ENCODE measurements around the gene BRS3. TPM values are rescaled to one million over a fixed set of nuclear protein-coding genes. Genes with fewer than 3 reads are reported as not detected.

The BRS3 gene
- total RNA-seq, 1 donor from 2014 or later = not detected

- Mint-ChIP-seq H3K9me3 (peaks cover 2% of the 10 kb centered on the region), H3K36me3 (no peaks in the 10 kb centered on the region), H3K27ac (no peak overlapping the region), H3K4me3 (no peak overlapping the region), H3K4me1 (no peaks in the 10 kb centered on the region), H3K27me3 (ENCODE audit: insufficient read depth, low read depth) (peaks cover 2% of the 10 kb centered on the region)
- Histone ChIP-seq H3K27ac (no peak overlapping the region), H3F3A (ENCODE audit: low read depth) (peaks cover 7% of the 10 kb centered on the region), H3K79me2 (ENCODE audit: low read depth) (no peaks in the 10 kb centered on the region), H3K36me3 (no peaks in the 10 kb centered on the region), H3K4me1 (no peaks in the 10 kb centered on the region), H3K27me3 (no peaks in the 10 kb centered on the region), H3K4me3 (no peak overlapping the region), H4K20me1 (ENCODE audit: low read depth) (no peaks in the 10 kb centered on the region), H3K9ac (no peak overlapping the region), H2AFZ (replicated peaks) (no peak overlapping the region), H3K4me2 (no peak overlapping the region), H3K9me3 (ENCODE audit: low read depth) (peaks cover 5% of the 10 kb centered on the region)
- TF ChIP-seq, protein P1, sequence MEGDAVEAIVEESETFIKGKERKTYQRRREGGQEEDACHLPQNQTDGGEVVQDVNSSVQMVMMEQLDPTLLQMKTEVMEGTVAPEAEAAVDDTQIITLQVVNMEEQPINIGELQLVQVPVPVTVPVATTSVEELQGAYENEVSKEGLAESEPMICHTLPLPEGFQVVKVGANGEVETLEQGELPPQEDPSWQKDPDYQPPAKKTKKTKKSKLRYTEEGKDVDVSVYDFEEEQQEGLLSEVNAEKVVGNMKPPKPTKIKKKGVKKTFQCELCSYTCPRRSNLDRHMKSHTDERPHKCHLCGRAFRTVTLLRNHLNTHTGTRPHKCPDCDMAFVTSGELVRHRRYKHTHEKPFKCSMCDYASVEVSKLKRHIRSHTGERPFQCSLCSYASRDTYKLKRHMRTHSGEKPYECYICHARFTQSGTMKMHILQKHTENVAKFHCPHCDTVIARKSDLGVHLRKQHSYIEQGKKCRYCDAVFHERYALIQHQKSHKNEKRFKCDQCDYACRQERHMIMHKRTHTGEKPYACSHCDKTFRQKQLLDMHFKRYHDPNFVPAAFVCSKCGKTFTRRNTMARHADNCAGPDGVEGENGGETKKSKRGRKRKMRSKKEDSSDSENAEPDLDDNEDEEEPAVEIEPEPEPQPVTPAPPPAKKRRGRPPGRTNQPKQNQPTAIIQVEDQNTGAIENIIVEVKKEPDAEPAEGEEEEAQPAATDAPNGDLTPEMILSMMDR (IDR thresholded peaks at IDR 0.05) = no peak
- TF ChIP-seq EZH2phosphoT487 (IDR thresholded peaks at IDR 0.05) (no peak), EZH2 (IDR thresholded peaks at IDR 0.05) (no peak)
- no peak for DNase-seq (ENCODE audit: low spot score)
Measured at GRCh38 chrX:136452614-136453013, 35.1 kb upstream of the BRS3 start.

- no peaks in the 10 kb centered on the region for H3K36me3 ChIP-seq
- Mint-ChIP-seq H3K27ac (no peak overlapping the region), H3K9me3 (peaks cover 2% of the 10 kb centered on the region), H3K36me3 (no peaks in the 10 kb centered on the region), H3K4me3 (no peak overlapping the region), H3K4me1 (no peaks in the 10 kb centered on the region), H3K27me3 (ENCODE audit: insufficient read depth, low read depth) (peaks cover 2% of the 10 kb centered on the region)
- H3K4me1 ChIP-seq = no peaks in the 10 kb centered on the region
- peaks cover 7% of the 10 kb centered on the region for H3F3A ChIP-seq (ENCODE audit: low read depth)
- H3K79me2 ChIP-seq (ENCODE audit: low read depth) = no peaks in the 10 kb centered on the region
- no peaks in the 10 kb centered on the region for H3K27me3 ChIP-seq
- H3K4me3 ChIP-seq = no peak overlapping the region
- H4K20me1 ChIP-seq (ENCODE audit: low read depth) = no peaks in the 10 kb centered on the region
- no peak overlapping the region for H2AFZ ChIP-seq (replicated peaks)
- H3K4me2 ChIP-seq = no peak overlapping the region
- H3K9me3 ChIP-seq (ENCODE audit: low read depth) = peaks cover 5% of the 10 kb centered on the region
- no peak overlapping the region for H3K9ac ChIP-seq
- no peak overlapping the region for H3K27ac ChIP-seq
- TF ChIP-seq, protein P1 (IDR thresholded peaks at IDR 0.05) = no peak
- TF ChIP-seq EZH2phosphoT487 (IDR thresholded peaks at IDR 0.05) = no peak
- no peak for DNase-seq (ENCODE audit: low spot score)
Measured at GRCh38 chrX:136453114-136453513, 34.6 kb upstream of the BRS3 start.

DNA sequence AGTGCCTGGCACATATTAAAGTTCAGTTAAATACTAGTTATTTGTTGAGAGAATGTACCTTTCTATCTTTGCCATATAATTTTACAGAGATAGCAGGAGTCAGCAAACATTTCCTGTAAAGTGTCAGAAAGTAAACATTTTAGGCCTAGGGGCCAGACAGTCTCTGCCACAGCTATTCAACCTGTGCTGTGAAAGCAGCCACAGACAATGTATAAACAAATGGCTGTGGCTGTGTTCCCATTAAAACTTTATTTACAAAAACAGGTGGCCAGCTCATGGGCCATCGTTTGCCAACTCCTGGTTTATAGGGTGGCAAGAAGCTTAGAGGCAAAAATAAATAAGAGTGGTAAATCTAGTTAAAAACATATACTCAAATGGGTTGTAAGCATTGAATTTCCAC is 34.0 kb upstream of the BRS3 start:
- H3K27ac Mint-ChIP-seq = no peak overlapping the region
- Histone ChIP-seq H2AFZ (replicated peaks) (no peak overlapping the region), H3K36me3 (no peaks in the 10 kb centered on the region), H3K9me3 (ENCODE audit: low read depth) (peaks cover 5% of the 10 kb centered on the region), H3K4me2 (no peak overlapping the region), H3F3A (ENCODE audit: low read depth) (peaks cover 7% of the 10 kb centered on the region), H3K9ac (no peak overlapping the region), H3K27me3 (no peaks in the 10 kb centered on the region), H3K4me3 (no peak overlapping the region), H3K79me2 (ENCODE audit: low read depth) (no peaks in the 10 kb centered on the region), H4K20me1 (ENCODE audit: low read depth) (no peaks in the 10 kb centered on the region), H3K4me1 (no peaks in the 10 kb centered on the region), H3K27ac (no peak overlapping the region)
- H3K36me3 Mint-ChIP-seq = no peaks in the 10 kb centered on the region
- no peak for DNase-seq (ENCODE audit: low spot score)
- TF ChIP-seq, protein P1 (IDR thresholded peaks at IDR 0.05) = no peak
- TF ChIP-seq EZH2 (IDR thresholded peaks at IDR 0.05) = no peak
- no peak for TF ChIP-seq EZH2phosphoT487 (IDR thresholded peaks at IDR 0.05)
- H3K4me1 Mint-ChIP-seq = no peaks in the 10 kb centered on the region
- H3K4me3 Mint-ChIP-seq = no peak overlapping the region
- H3K27me3 Mint-ChIP-seq (ENCODE audit: insufficient read depth, low read depth) = peaks cover 2% of the 10 kb centered on the region
- H3K9me3 Mint-ChIP-seq = peaks cover 2% of the 10 kb centered on the region

Data from neural progenitor cell (in vitro differentiated cells).